ENCODE results near the gene KLHDC10. TPM values are rescaled to one million over a fixed set of nuclear protein-coding genes. Genes with fewer than 3 reads are reported as not detected.
"Not testable (repeated sequence)": the region's sequence is repeated elsewhere in the genome, so short reads cannot be mapped to it uniquely, and the experiment has no call there.

The KLHDC10 gene
- total RNA-seq, 2 donors from 2014 or later = 18.7 to 34.7 TPM

DNA sequence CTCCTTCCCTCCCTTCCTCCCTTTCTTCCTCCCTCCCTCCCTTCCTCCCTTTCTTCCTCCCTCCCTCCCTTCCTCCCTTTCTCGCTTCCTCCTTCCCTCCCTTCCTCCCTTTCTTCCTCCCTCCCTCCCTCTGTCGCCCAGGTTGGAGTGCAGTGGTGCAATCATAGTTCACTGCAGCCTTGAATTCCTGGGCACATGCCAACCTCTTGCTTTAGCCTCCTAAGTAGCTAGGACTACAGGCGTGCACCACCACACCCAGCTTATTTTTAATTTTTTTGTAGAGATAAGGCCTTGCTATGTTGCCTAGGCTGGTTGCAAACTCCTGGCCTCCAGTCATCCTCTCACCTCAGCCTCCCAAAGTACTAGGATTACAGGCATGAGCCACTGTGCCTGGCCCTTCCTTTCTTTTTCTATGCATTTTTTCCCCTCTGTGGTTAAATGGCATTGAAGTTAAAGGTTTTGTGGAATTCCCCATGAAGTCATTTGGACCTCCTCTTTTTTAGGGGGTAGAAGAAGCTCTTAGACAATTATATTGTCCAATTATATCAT, 9.6 kb downstream of the KLHDC10 start:
- no peaks in the 10 kb centered on the region for H3K4me1 ChIP-seq (replicated peaks)
- H3K27me3 ChIP-seq (replicated peaks; ENCODE audit: insufficient read depth) = no peaks in the 10 kb centered on the region
- TF ChIP-seq POLR2AphosphoS5 (IDR thresholded peaks at IDR 0.05) (no peak), POLR2A (IDR thresholded peaks at IDR 0.05) (no peak)
- TF ChIP-seq, protein P1, sequence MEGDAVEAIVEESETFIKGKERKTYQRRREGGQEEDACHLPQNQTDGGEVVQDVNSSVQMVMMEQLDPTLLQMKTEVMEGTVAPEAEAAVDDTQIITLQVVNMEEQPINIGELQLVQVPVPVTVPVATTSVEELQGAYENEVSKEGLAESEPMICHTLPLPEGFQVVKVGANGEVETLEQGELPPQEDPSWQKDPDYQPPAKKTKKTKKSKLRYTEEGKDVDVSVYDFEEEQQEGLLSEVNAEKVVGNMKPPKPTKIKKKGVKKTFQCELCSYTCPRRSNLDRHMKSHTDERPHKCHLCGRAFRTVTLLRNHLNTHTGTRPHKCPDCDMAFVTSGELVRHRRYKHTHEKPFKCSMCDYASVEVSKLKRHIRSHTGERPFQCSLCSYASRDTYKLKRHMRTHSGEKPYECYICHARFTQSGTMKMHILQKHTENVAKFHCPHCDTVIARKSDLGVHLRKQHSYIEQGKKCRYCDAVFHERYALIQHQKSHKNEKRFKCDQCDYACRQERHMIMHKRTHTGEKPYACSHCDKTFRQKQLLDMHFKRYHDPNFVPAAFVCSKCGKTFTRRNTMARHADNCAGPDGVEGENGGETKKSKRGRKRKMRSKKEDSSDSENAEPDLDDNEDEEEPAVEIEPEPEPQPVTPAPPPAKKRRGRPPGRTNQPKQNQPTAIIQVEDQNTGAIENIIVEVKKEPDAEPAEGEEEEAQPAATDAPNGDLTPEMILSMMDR (IDR thresholded peaks at IDR 0.05) = no peak
- H3K27ac ChIP-seq = no peak overlapping the region
- H3K4me3 ChIP-seq = no peak overlapping the region
- WGBS = 87% methylated on average over 3 of the region's 3 CpGs
- no peaks in the 10 kb centered on the region for H3K36me3 ChIP-seq
- no peaks in the 10 kb centered on the region for H3K9me3 ChIP-seq
- DNase-seq (ENCODE audit: low spot score) = no peak
- intact Hi-C loops (cut with DNase I) = loop anchor here (10.0 kb wide), 1 partner anchor 675 kb away; no protein-coding TSS in a partner anchor

DNA sequence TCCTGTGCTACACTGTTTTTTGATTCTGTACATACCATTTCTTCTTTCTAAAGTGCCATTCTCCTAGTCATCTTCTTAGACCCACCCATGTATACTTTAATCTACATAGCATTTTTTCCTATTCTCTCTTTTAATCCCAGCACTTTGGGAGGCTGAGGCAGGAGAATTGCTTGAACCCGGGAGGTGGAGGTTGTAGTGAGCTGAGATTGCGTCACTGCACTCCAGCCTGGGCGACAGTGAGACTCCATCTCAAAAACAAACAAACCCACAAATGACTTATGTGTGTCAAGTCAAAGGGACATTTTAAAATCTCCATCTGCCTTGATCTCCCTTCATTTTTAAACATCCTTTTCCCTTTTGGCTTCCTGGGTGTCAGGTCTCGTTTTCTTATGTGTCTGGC, 13.2 kb downstream of the KLHDC10 start:
- DNase-seq (ENCODE audit: low spot score); H3K9me3 ChIP-seq; H3K27ac ChIP-seq; H3K4me1 ChIP-seq (replicated peaks); H3K36me3 ChIP-seq; H3K27me3 ChIP-seq (replicated peaks; ENCODE audit: insufficient read depth); H3K4me3 ChIP-seq; intact Hi-C loops (cut with DNase I): not testable (repeated sequence)
- WGBS = 96% methylated on average over 4 of the region's 4 CpGs

DNA sequence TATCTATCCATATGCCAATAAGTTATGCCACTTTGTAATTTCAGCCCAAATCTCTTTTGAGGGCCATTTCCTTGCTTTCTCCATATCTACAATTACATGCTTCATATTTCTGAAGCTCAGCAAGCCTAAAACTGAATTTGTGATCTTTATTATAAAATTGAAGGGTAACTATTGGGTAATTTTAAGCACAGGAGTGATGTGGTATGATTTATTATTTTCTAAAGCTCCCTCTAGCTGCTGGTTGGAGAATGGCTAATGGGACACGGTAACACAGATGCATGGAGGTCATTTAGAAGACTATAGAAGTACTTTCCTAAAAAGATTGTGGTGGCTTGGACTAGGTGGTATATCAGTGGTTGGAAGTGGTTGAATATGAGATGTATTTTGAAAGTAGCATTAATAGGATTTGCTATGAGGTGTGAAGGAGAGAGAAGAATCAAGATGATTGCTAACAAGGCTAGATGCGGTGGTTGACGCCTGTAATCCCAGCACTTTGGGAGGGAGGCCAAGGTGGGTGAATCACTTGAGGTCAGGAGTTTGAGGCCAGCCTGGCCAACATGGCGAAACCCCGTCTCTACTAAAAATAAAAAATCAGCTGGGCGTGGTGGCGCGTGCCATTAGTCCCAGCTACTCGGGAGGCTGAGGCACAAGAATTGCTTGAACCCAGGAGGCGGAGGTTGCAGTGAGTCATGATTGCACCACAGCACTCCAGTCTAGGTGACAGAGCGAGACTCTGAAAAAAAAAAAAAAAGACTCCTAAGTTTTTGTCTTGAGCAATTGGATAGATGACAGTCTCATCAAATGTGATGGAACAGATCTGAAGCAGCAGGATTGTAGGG, 13.9 kb downstream of the KLHDC10 start:
- H3K9me3 ChIP-seq = no peaks in the 10 kb centered on the region
- TF ChIP-seq POLR2AphosphoS5 (IDR thresholded peaks at IDR 0.05) (no peak), POLR2A (IDR thresholded peaks at IDR 0.05) (no peak)
- TF ChIP-seq, protein P1 (IDR thresholded peaks at IDR 0.05) = no peak
- H3K27ac ChIP-seq = no peak overlapping the region
- no peaks in the 10 kb centered on the region for H3K36me3 ChIP-seq
- H3K4me1 ChIP-seq (replicated peaks) = no peaks in the 10 kb centered on the region
- no peak for DNase-seq (ENCODE audit: low spot score)
- H3K4me3 ChIP-seq = no peak overlapping the region
- intact Hi-C loops (cut with DNase I) = no loop called here
- H3K27me3 ChIP-seq (replicated peaks; ENCODE audit: insufficient read depth) = no peaks in the 10 kb centered on the region
- WGBS = 92% methylated on average over 11 of the region's 11 CpGs

DNA sequence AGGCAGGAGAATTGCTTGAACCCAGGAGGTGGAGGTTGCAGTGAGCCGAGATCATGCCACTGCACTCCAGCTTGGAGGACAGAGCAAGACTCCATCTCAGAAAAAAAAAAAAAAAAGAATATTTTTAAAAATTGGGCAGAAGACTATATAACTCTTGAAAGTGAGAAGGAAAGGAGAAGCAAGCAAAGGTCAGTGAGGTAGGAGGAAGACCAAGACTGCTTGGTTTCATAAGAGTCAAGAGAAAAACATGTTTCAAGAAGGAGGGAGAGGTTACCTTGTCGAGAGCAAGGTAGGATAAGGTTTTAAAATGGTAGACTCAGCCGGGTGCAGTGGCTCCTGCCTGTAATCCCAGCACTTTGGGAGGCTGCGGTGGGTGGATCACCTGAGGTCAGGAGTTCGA, 14.9 kb downstream of the KLHDC10 start:
- H3K27me3 ChIP-seq (replicated peaks; ENCODE audit: insufficient read depth); H3K4me3 ChIP-seq; H3K27ac ChIP-seq; H3K9me3 ChIP-seq; H3K4me1 ChIP-seq (replicated peaks); intact Hi-C loops (cut with DNase I); H3K36me3 ChIP-seq; DNase-seq (ENCODE audit: low spot score): not testable (repeated sequence)
- 93% methylated on average over 5 of the region's 5 CpGs for WGBS

DNA sequence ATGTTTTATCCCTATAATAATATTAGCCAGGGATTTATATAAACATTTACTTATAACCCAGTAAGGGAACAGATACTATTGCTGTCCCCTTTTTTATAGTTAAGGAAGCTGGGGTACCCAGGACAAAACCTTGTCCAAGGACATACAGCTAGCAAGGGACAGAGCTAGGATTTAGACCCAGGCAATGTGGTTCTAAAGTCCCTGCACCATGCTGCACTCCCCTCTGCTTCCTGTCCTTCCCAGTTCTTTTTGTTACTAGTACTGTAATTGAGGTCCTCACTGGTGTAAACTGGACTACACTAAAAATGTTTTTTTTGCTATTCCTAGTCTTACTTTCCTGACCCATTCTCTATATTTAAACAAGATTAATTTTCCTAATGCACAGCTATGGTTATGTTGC, 16.6 kb downstream of the KLHDC10 start:
- Histone ChIP-seq H3K4me1 (replicated peaks) (no peaks in the 10 kb centered on the region), H3K9me3 (no peaks in the 10 kb centered on the region), H3K4me3 (no peak overlapping the region), H3K27ac (no peak overlapping the region), H3K36me3 (no peaks in the 10 kb centered on the region), H3K27me3 (replicated peaks; ENCODE audit: insufficient read depth) (no peaks in the 10 kb centered on the region)
- no peak for DNase-seq (ENCODE audit: low spot score)
- intact Hi-C loops (cut with DNase I) = no loop called here
- TF ChIP-seq POLR2A (IDR thresholded peaks at IDR 0.05) (no peak), POLR2AphosphoS5 (IDR thresholded peaks at IDR 0.05) (no peak)
- TF ChIP-seq, protein P1 (IDR thresholded peaks at IDR 0.05) = no peak

DNA sequence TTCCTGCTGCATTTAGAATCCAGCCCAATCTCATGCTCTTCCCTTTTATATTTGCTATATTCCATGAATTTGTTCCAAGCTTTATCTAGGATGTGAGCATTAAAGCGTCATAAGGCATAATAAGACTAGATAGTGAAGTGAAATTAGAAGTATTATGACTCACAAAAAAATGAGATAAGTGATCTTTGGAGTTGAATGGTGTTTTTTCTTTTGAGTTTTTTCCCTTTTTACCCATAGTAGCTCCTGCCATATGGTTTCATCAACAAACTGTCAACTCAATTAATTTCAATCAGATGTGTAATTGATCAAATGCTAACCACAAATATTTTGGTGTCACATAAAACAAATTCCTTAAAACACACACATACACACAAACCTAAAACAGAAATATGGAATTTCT, 17.0 kb downstream of the KLHDC10 start:
- H3K4me3 ChIP-seq = no peak overlapping the region
- DNase-seq (ENCODE audit: low spot score) = no peak
- H3K36me3 ChIP-seq = no peaks in the 10 kb centered on the region
- 85% methylated on average over 1 of the region's 1 CpG for WGBS
- no peaks in the 10 kb centered on the region for H3K9me3 ChIP-seq
- no peak overlapping the region for H3K27ac ChIP-seq
- no peak for TF ChIP-seq POLR2AphosphoS5 (IDR thresholded peaks at IDR 0.05)
- TF ChIP-seq, protein P1 (IDR thresholded peaks at IDR 0.05) = no peak
- no peak for TF ChIP-seq POLR2A (IDR thresholded peaks at IDR 0.05)
- no peaks in the 10 kb centered on the region for H3K4me1 ChIP-seq (replicated peaks)
- intact Hi-C loops (cut with DNase I) = no loop called here
- H3K27me3 ChIP-seq (replicated peaks; ENCODE audit: insufficient read depth) = no peaks in the 10 kb centered on the region

Measured in prostate gland (tissue), 2 donors.